Mammary epithelial cell (primary cell): Measurements from ENCODE around the gene TEF.

Experiments
- EZH2 ChIP-seq: IDR thresholded peaks from 2 replicates; pipeline ENCODE4 v1.6.1; 2012; ENCODE audit warnings: low read length, inconsistent platforms, borderline replicate concordance
- TF ChIP-seq, protein P1 (sequence below), 2 donors: IDR thresholded peaks in 1 of 2; conservative IDR thresholded peaks in 1 of 2; 2 replicates each; pipeline ENCODE4 v1.5.1; 2011 to 2012; ENCODE audit warnings: inconsistent platforms in 2 of 2, low read length in 2 of 2, mild to moderate bottlenecking in 2 of 2, control low read depth in 1 of 2, low read depth in 1 of 2; ENCODE audit not compliant: insufficient read depth in 1 of 2; ENCODE audit errors: extremely low read depth in 1 of 2

GRCh38 chr22:41353862-41354575, 27.7 kb upstream of the TEF start:
- TF ChIP-seq, protein P1, sequence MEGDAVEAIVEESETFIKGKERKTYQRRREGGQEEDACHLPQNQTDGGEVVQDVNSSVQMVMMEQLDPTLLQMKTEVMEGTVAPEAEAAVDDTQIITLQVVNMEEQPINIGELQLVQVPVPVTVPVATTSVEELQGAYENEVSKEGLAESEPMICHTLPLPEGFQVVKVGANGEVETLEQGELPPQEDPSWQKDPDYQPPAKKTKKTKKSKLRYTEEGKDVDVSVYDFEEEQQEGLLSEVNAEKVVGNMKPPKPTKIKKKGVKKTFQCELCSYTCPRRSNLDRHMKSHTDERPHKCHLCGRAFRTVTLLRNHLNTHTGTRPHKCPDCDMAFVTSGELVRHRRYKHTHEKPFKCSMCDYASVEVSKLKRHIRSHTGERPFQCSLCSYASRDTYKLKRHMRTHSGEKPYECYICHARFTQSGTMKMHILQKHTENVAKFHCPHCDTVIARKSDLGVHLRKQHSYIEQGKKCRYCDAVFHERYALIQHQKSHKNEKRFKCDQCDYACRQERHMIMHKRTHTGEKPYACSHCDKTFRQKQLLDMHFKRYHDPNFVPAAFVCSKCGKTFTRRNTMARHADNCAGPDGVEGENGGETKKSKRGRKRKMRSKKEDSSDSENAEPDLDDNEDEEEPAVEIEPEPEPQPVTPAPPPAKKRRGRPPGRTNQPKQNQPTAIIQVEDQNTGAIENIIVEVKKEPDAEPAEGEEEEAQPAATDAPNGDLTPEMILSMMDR (conservative IDR thresholded peaks at IDR 0.05 in 1 of 2, IDR thresholded peaks at IDR 0.05 in 1 of 2; ENCODE audit: extremely low read depth in 1 of 2, insufficient read depth in 1 of 2, low read depth in 1 of 2, low read length in 2 of 2) = no peak
- TF ChIP-seq EZH2 = no peak
